ENCODE data around the gene KRTAP5-1.

DNA sequence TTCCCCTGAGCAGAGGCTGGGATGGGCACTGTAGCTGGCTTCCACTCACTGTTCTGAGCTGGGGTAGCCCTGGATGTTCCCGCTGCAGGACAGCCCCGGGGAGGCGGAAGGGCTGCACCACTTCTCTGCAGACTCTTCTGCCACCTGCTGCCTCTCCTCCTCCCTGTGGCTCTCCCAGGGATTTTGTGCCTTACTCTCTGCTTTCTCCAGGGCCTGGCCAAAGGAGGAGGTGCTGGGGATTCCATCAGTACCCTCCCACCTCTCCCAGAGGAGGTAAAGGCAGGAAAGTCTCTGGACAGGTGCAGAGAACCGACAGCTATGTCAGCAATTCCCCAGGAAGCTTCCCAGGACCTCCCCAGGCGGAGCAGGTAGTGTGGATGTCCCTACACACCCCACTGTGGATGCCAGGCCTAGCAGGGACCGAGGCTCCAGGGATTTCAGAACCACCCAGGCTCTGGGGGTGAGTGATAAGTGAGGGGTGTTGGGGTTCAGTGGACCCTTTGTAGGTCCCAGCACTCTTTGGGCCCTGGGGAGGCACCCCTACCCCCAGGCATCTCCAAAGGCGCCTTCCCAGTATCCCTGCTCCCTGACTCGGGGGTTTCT lies 24.3 kb downstream of the KRTAP5-1 start:
- TF ChIP-seq POLR2A (IDR thresholded peaks at IDR 0.05; ENCODE audit: extremely low read depth, insufficient read length), result no peak
- TF ChIP-seq, protein P1, sequence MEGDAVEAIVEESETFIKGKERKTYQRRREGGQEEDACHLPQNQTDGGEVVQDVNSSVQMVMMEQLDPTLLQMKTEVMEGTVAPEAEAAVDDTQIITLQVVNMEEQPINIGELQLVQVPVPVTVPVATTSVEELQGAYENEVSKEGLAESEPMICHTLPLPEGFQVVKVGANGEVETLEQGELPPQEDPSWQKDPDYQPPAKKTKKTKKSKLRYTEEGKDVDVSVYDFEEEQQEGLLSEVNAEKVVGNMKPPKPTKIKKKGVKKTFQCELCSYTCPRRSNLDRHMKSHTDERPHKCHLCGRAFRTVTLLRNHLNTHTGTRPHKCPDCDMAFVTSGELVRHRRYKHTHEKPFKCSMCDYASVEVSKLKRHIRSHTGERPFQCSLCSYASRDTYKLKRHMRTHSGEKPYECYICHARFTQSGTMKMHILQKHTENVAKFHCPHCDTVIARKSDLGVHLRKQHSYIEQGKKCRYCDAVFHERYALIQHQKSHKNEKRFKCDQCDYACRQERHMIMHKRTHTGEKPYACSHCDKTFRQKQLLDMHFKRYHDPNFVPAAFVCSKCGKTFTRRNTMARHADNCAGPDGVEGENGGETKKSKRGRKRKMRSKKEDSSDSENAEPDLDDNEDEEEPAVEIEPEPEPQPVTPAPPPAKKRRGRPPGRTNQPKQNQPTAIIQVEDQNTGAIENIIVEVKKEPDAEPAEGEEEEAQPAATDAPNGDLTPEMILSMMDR (IDR thresholded peaks at IDR 0.05; ENCODE audit: low read depth, low read length), result no peak

All from NB4 (cell line).